HG02938 (cell line): Measurements from ENCODE around the gene LYRM7.
"Not testable (repeated sequence)": the region's sequence is repeated elsewhere in the genome, so short reads cannot be mapped to it uniquely, and the experiment has no call there.

Experiments
- ATAC-seq: cut with Tn5 transposase; IDR thresholded peaks from one replicate; pipeline ENCODE4 v1.9.1; 2021; ENCODE audit warnings: mild to moderate bottlenecking, moderate library complexity; ENCODE audit not compliant: unreplicated experiment

Gene LYRM7

DNA sequence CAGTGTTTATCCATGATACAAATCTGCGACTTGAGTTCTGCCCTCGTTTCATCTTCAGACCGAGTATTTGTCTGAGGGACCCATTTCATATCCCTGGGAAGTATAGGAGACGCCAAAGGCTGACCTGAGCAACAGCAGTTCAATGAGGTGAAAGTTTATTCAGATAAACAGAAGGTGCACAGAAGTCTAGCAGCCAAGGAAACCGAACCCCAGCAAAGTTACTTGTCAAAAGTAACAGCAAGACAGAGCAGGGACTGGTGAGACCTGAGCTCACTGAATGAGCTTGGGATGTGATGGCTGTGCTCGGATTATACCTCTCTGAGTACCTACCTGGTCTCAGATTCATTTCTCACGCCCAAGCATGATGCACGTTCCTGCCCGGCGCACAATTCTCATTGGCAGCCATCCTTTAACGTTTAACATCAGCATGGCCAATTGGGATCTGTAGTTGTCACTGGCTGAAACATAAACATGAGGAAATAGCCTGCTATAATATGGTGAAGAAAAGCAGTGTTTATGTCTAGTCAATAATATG lies 599 bp downstream of the LYRM7 start:
- no peak for ATAC-seq

DNA sequence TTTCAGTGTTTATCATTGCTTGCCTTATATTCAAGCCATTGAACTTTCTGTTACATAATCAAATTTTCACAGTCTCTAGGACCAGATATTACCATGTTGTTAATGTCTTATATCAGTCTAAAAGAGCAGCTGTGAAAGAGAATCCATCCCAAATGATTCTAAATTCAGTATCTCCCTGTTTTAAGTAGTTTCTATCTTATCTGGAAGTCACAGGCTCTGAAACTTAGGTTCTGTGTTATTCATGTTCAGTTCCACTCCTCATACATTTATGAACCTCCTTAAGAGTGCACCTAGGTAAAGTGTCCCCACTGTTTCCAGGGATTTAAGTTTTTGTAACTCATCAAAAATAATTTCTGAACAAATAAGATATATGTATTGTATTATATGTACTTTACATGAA lies 9.7 kb downstream of the LYRM7 start:
- ATAC-seq, result no peak

DNA sequence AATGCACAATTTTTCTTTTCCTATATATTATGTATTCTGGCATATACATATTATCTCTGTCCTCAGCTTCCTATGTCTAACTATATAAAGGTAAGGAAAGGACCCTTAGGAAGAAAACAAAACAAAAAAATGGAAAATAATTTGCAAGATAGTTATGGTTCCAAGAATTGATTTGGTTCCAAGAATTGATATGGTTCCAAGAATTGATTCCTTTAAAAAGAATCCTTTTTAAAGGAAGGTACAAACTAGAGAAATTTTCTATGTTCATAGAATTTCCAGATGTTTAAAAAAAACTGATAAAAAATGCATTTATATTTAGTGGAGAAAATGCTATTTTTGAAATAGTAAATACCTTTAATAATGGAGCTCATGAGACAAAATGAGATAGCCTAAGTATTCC lies 12.1 kb downstream of the LYRM7 start:
- no peak for ATAC-seq

DNA sequence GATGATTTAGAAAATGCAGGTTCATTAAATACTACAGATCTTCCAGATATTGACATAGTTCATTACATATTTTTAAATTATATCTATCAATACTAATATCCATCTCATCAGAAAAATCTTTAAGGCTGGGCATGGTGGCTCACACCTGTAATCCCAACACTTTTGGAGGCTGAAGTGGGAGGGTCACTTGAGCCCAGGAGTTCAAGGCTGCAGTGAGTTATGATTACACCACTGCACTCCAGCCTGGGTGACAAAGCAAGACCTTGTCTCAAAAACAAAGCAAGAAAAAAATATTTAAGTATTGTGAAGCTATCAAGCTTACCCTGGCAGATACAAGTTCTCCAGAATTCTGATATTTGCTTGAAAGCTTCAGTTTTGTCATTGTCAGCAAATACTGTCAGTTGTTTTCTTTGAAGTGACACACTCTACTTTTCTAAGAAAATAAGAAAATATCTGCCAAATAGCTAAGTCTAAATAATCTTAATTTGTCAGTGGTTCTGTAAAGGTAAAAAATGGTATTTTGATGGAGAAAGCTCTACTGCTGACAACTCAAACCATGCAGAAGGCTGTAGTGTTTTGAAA lies 14.9 kb downstream of the LYRM7 start:
- no peak for ATAC-seq

GRCh38 chr5:131186561-131187256 lies 16.0 kb downstream of the LYRM7 start:
- no peak for ATAC-seq

DNA sequence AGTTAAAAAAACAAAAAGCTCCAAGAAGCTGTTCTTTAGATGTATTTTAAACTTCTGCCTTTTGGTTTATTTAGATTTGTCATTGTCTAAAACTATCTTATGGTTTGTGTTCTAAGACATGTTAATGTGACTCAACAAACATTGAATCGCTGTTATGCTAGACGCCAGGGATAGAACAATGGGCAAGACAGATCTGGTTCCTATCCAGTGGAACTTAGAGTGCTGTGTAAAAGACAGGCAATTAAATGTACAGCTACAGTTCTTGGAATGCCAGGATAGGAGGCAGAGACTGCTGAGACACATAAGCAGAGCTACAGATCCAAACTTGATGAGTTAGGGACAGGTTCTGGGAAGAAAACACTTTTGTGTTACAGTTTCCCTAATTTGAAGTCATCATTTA lies 22.4 kb downstream of the LYRM7 start:
- no peak for ATAC-seq

GRCh38 chr5:131193897-131194296 lies 23.2 kb downstream of the LYRM7 start:
- not testable (repeated sequence) for ATAC-seq

- no peak for ATAC-seq
These were observed 24.0 kb downstream of the LYRM7 start for GRCh38 chr5:131194725-131195124.

GRCh38 chr5:131195696-131196095 lies 25.0 kb downstream of the LYRM7 start:
- ATAC-seq, result no peak

- ATAC-seq, result no peak
These were observed 25.6 kb downstream of the LYRM7 start for GRCh38 chr5:131196331-131196730.

GRCh38 chr5:131198625-131199024 lies 27.9 kb downstream of the LYRM7 start:
- ATAC-seq, result no peak

DNA sequence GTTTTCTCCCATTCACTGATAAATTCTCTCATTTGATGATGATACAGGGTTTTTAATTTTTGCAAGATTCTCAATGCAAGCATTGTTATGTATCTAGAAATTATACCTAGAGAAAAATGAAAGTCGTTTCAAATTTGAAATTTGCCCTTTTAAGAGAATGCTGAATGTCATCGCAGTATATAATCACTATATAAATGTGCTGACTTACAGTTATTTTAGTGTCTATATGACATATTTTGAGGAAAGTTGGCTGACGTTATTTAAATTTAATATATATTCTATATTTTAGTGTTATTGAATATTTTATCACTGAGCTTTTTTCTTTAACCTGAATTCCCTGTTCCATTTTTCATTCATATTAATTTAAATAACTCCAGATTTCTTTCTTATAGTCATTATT lies 29.8 kb downstream of the LYRM7 start:
- no peak for ATAC-seq

DNA sequence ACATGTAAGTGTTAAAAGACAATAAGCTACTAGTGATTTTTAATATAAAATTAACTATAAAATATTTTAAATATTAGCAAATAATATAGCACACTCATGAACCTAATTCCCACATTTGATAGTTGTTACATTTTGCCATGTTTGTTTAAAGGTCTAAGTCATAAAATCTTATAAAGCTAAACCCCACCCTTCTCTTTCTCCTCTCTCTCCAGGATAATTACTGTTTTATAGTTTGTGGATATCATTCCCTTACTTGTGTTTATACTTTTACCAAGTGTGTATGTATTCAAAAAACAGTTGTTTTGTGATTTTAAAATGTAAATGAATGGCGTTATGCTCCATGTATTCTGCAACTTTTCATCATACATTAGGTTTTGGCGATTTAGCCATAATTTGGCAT lies 34.2 kb downstream of the LYRM7 start:
- ATAC-seq, result no peak

GRCh38 chr5:131206061-131206460 lies 35.3 kb downstream of the LYRM7 start:
- no peak for ATAC-seq

- ATAC-seq, result no peak
These were observed 36.0 kb downstream of the LYRM7 start for GRCh38 chr5:131206772-131207171.

DNA sequence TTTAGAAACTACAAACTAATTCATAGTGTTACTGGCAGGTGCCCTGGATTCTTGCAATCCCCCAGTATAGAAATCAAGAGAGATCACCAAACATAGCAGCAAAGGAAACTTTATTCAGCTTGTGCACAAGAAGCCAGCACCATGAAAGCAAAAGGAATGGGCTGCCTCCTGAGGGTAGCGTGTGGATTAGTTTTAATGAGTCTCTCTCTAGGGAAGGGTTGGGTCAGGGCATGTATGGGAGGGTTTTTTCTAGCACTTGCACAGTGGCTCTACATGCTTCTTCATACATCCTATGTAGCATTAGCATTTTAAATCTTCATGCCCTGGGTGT lies 38.4 kb downstream of the LYRM7 start:
- ATAC-seq, result no peak

DNA sequence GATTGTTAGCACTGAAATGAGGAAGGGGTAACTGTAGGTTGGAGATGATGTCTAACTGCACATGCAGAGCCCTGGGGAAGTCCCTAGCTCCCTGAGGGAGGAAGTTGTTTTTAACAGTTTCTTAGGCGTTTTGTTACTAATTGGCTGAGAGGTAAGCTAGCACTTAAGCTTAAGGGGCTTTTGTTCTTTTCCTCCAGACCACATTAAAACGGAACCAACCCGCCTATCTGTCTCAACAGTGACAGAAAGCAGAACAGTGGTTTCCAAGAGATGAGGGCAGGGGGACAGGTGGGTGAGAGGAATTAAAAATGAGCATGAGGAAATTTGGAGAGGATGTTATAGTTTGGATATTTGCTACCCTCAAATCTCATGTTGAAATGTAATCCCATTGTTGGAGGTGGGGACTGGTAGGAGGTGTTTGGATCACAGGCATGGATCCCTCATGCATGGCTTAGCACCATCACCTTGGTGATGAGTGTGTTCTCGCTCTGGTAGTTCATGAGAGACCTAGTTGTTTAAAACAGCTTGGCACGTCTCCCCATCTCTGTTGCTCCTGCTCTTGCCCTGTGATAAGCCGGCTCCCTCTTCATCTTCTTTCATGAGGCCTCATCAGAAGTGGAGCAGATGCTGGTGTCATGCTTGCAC lies 38.9 kb downstream of the LYRM7 start:
- peak; percentile 91 for ATAC-seq

DNA sequence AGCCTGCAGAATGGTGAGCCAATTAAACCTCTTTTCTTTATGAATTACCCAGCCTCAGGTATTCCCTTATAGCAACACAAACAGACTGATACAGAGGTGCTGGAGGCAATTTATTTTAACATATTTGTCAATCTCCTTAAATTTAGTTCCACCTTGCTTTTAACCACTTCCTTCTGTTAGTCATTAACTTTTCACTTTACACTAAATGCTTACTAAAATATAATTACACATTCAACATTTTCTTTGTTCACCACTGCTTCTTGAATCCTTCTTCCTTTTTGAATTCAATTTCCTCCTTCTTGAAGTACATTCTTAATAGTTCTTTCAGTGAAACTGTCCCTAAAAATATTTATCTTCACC lies 39.4 kb downstream of the LYRM7 start:
- ATAC-seq, result no peak

DNA sequence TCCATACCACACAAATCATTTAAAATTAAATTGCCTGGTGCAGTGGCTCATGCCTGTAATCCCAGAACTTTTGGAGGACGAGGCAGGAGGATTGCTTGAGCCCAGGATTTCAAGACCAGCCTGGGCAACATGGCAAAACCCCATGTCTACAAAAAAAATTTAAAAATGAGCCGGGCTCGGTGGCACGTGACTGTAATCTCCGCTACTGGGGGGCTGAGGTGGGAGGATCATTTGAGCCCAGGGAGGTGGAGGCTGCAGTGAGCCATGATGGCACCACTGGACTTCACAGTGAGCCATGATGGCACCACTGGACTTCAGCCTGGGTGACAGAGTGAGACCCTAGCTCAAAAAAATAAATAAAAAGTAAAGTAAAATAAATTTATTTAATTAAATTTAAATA lies 40.9 kb downstream of the LYRM7 start:
- ATAC-seq, result no peak

GRCh38 chr5:131212471-131213021 lies 41.8 kb downstream of the LYRM7 start:
- no peak for ATAC-seq

DNA sequence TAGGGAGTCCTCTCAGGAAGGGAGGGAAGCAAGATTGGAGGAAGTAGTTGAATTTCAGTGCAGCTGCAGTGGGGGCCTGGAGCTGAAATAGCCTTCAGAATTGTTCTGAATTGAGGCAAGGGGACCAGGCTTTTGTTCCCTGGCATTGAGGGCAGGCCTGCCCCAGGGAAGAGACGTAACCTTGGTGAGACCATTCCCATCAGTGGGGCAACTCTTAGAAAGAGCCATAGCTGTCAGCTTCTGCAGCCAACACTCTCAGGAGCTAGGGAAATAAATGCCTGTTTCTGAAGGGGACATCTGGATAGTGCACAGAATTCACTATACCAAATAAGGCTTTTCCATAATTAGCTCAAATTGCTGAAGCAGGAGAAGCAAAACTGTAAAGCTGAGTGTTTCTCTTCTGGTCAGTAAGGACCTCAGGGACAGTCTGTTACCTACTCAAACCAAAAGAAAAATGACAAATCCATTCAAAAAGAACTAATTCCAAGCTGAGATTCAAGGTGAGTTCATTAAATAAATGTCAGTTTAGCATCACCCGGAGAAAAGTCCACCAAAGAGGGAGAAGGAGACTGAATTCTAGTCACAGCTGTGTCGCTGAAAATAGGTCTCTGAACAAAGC lies 44.0 kb downstream of the LYRM7 start:
- no peak for ATAC-seq

GRCh38 chr5:131217791-131218190 lies 47.0 kb downstream of the LYRM7 start:
- ATAC-seq, result no peak
